B cell (primary cell): ENCODE results near the gene RGL3. TPM values are rescaled to one million over a fixed set of nuclear protein-coding genes. Genes with fewer than 3 reads are reported as not detected.

Source experiments
- ATAC-seq: fragments of 200-7000 bp; cut with Tn5 transposase; one replicate; pipeline ENCODE4 v1.10.0; 2021; ENCODE audit warnings: low read depth, mild to moderate bottlenecking, moderate number of reproducible peaks, moderate library complexity
- CTCF ChIA-PET: fragments of 350-600 bp; sonication (Branson Sonifier 250); formaldehyde crosslinking; loops from one replicate; lab custom pipeline; 2021; ENCODE audit warnings: antibody characterized with exemption, inconsistent platforms; lab: Charles Lee
- POLR2A ChIA-PET: fragments of 350-600 bp; sonication (Branson Sonifier 250); formaldehyde crosslinking; loops from one replicate; lab custom pipeline; 2021; ENCODE audit warnings: antibody characterized with exemption; lab: Charles Lee
- DNase-seq: peaks from one replicate; pipeline ENCODE4 v3.0.0; 2013
- H2AFZ ChIP-seq: 2 replicates; pipeline ENCODE4 v1.6.1; 2012; ENCODE audit warnings: mild to moderate bottlenecking, low read depth, low read length; ENCODE audit not compliant: insufficient read depth, poor library complexity, severe bottlenecking
- H3K27ac ChIP-seq, 2 donors: 1 replicate in 1 of 2; 2 replicates in 1 of 2; pipeline ENCODE4 v1.5.1; 2012 to 2013; ENCODE audit warnings: low read length in 2 of 2, mild to moderate bottlenecking in 2 of 2, moderate library complexity in 1 of 2
- H3K27me3 ChIP-seq, 4 experiments: fragments of 200-600 bp in 1 of 4; sonication (generic) in 1 of 4; replicated peaks in 1 of 4; 1 replicate in 2 of 4; 2 replicates in 2 of 4; pipeline versions ENCODE4 v1.6.1 to v1.7.0; 2013 to 2016; ENCODE audit warnings: low read length in 3 of 4, mild to moderate bottlenecking in 2 of 4, mixed read lengths in 1 of 4, moderate library complexity in 1 of 4; ENCODE audit not compliant: insufficient read depth in 4 of 4, control insufficient read depth in 3 of 4; ENCODE audit errors: control extremely low read depth in 1 of 4
- H3K36me3 ChIP-seq, 2 experiments: replicated peaks in 1 of 2; 1 replicate in 1 of 2; 2 replicates in 1 of 2; pipeline versions ENCODE4 v1.6.1 to v1.7.1; 2013; ENCODE audit warnings: low read length in 1 of 2; ENCODE audit not compliant: insufficient read depth in 2 of 2, control insufficient read depth in 1 of 2; ENCODE audit errors: control extremely low read depth in 1 of 2, extremely low read depth in 1 of 2
- H3K4me1 ChIP-seq, 2 donors: fragments of 200-600 bp in 1 of 2; sonication (generic) in 1 of 2; 1 replicate in 1 of 2; 2 replicates in 1 of 2; pipeline versions ENCODE4 v1.5.1 to v1.6.1; 2013 to 2017; ENCODE audit warnings: low read length in 2 of 2; ENCODE audit not compliant: control insufficient read depth in 2 of 2, insufficient read depth in 2 of 2
- H3K4me2 ChIP-seq: replicated peaks from 2 replicates; pipeline ENCODE3; 2012; ENCODE audit warnings: mild to moderate bottlenecking, low read depth, low read length; ENCODE audit not compliant: poor library complexity, severe bottlenecking
- H3K4me3 ChIP-seq, 5 experiments: fragments of 200-600 bp in 1 of 5; sonication (generic) in 1 of 5; 1 replicate in 3 of 5; 2 replicates in 2 of 5; pipeline versions ENCODE4 v1.5.1 to v1.7.0; 2011 to 2016; ENCODE audit warnings: low read length in 4 of 5, mild to moderate bottlenecking in 4 of 5, low read depth in 2 of 5, control low read depth in 1 of 5, moderate library complexity in 1 of 5; ENCODE audit not compliant: insufficient read depth in 1 of 5; ENCODE audit errors: control extremely low read depth in 1 of 5, extremely low read depth in 1 of 5
- H3K79me2 ChIP-seq: fragments of 200-600 bp; sonication (generic); one replicate; pipeline ENCODE4 v1.6.0; 2016; ENCODE audit warnings: low read length; ENCODE audit not compliant: control insufficient read depth, insufficient read depth
- H3K9ac ChIP-seq: fragments of 200-600 bp; sonication (generic); 2 replicates; pipeline ENCODE4 v1.6.1; 2017; ENCODE audit warnings: mild to moderate bottlenecking, low read length, moderate library complexity
- H3K9me3 ChIP-seq, 3 donors: one replicate each; pipeline versions ENCODE4 v1.6.1 to v1.7.1; 2013; ENCODE audit warnings: low read length in 2 of 3; ENCODE audit not compliant: control insufficient read depth in 2 of 3, insufficient read depth in 1 of 3; ENCODE audit errors: control extremely low read depth in 1 of 3
- H4K20me1 ChIP-seq: 2 replicates; pipeline ENCODE4 v1.6.0; 2012; ENCODE audit warnings: mild to moderate bottlenecking, low read length; ENCODE audit not compliant: insufficient read depth, control insufficient read depth, poor library complexity, severe bottlenecking
- H3K27ac Mint-ChIP-seq: one replicate; pipeline ENCODE4 v1.8.0; 2021; ENCODE audit warnings: mixed read lengths
- H3K27me3 Mint-ChIP-seq: one replicate; pipeline ENCODE4 v1.8.0; 2021; ENCODE audit warnings: mixed read lengths
- H3K4me1 Mint-ChIP-seq: one replicate; pipeline ENCODE4 v1.8.0; 2021; ENCODE audit warnings: mixed read lengths
- H3K4me3 Mint-ChIP-seq: one replicate; pipeline ENCODE4 v1.8.0; 2021; ENCODE audit warnings: mixed read lengths
- H3K9me3 Mint-ChIP-seq: one replicate; pipeline ENCODE4 v1.8.0; 2022; ENCODE audit warnings: mixed read lengths; ENCODE audit not compliant: insufficient read depth
- CTCF ChIP-seq: fragments of 200-600 bp; IDR thresholded peaks from one replicate; pipeline ENCODE4 v1.8.0; 2022; ENCODE audit warnings: antibody characterized with exemption, mild to moderate bottlenecking
- EZH2 ChIP-seq: IDR thresholded peaks from 2 replicates; pipeline ENCODE4 v1.6.1; 2012; ENCODE audit warnings: borderline replicate concordance, low read depth, mild to moderate bottlenecking, moderate library complexity, low read length; ENCODE audit not compliant: insufficient read depth, poor library complexity, severe bottlenecking
- WGBS: methylation state at CpG from one replicate; pipeline ENCODE4 v1.1.5; 2013; ENCODE audit warnings: missing lambda C conversion rate; ENCODE audit not compliant: insufficient coverage; 5-methylcytosine and 5-hydroxymethylcytosine counted together
- intact Hi-C: fragments of 100-400 bp; cut with micrococcal nuclease; formaldehyde crosslinking; loops from one replicate; pipeline ENCODE4 v1.10.0; 2022
- polyA plus RNA-seq: library from polyadenylated mRNA; depleted of rRNA; stranded (reverse); fragments of >200 nt; gene quantifications from 2 replicates; pipeline ENCODE4 v1.2.3, GENCODE V29; 2012
- total RNA-seq, 2 donors: library from RNA; stranded (reverse); fragments of 120-200 nt in 1 of 2; gene quantifications; 1 replicate in 1 of 2; 2 replicates in 1 of 2; pipeline versions ENCODE4 v1.2.3 to v1.2.4, GENCODE V29; 2013 to 2022

Gene RGL3
- total and polyA plus RNA-seq, 2 donors (not counting 1 experiment from before 2014, with no cell fraction given), result 0.54 to 2.8 TPM

GRCh38 chr19:11373166-11373884 lies 45.8 kb downstream of the RGL3 start:
- Histone ChIP-seq H3K79me2 (peaks cover 16% of the 10 kb centered on the region), H4K20me1 (no peaks in the 10 kb centered on the region), H3K4me2 (peak overlapping the region; percentile 96), H3K36me3 (peaks cover 0 to 10% of the 10 kb centered on the region in 2 experiments), H3K4me3 (no peak overlapping the region), H3K27me3 (no peaks in the 10 kb centered on the region), H3K27ac (no peak overlapping the region), H3K9ac (no peak overlapping the region), H3K4me1 (peaks cover 27 to 32% of the 10 kb centered on the region in 2 donors), H2AFZ (peak overlapping the region; percentile 84), H3K9me3 (no peaks in the 10 kb centered on the region)
- POLR2A ChIA-PET, result interaction anchor here (0.6 to 2.5 kb wide), 4 partner anchors 21 to 62 kb away, joined by 3 to 23 read pairs (median 4); partner anchors contain the start of genes CCDC159, ODAD3, PRKCSH and RAB3D
- no peak for TF ChIP-seq CTCF
- no peak for TF ChIP-seq EZH2
- H3K27ac Mint-ChIP-seq, result peak overlapping the region; percentile 69
- no peaks in the 10 kb centered on the region for H3K27me3 Mint-ChIP-seq
- ATAC-seq (no peak), DNase-seq (no peak)
- intact Hi-C loops, result loop anchor here (10.0 kb wide), 1 partner anchor 1559 kb away; the partner anchor contains the start of gene FBXL12
- H3K4me3 Mint-ChIP-seq, result peak overlapping the region; percentile 74
- CTCF ChIA-PET, result interaction anchor here (1.1 to 4.6 kb wide), 2 partner anchors 62 to 109 kb away, joined by 4 to 37 read pairs; partner anchors contain the start of genes ODAD3 and PRKCSH
- 58% methylated on average over 10 of the region's 10 CpGs for WGBS
- peaks cover 14% of the 10 kb centered on the region for H3K4me1 Mint-ChIP-seq
- no peaks in the 10 kb centered on the region for H3K9me3 Mint-ChIP-seq

- Histone ChIP-seq H3K9me3 (no peaks in the 10 kb centered on the region), H3K27ac (no peak overlapping the region), H3K9ac (no peak overlapping the region), H4K20me1 (no peaks in the 10 kb centered on the region), H3K4me2 (no peak overlapping the region), H2AFZ (no peak overlapping the region), H3K79me2 (peaks cover 5% of the 10 kb centered on the region), H3K36me3 (peaks cover 0 to 19% of the 10 kb centered on the region in 2 experiments), H3K4me3 (no peak overlapping the region), H3K27me3 (no peaks in the 10 kb centered on the region), H3K4me1 (peaks cover 13 to 15% of the 10 kb centered on the region in 2 donors)
- peaks cover 4% of the 10 kb centered on the region for H3K4me1 Mint-ChIP-seq
- CTCF ChIA-PET, result no interaction called here
- no peak overlapping the region for H3K27ac Mint-ChIP-seq
- DNase-seq (no peak), ATAC-seq (no peak)
- no peak overlapping the region for H3K4me3 Mint-ChIP-seq
- no peak for TF ChIP-seq CTCF
- TF ChIP-seq EZH2, result no peak
- POLR2A ChIA-PET, result interaction anchor here (0.6 kb wide), 1 partner anchor 211 kb away, joined by 8 read pairs; no protein-coding TSS in a partner anchor
- H3K27me3 Mint-ChIP-seq, result no peaks in the 10 kb centered on the region
- 94% methylated on average over 2 of the region's 2 CpGs for WGBS
- no peaks in the 10 kb centered on the region for H3K9me3 Mint-ChIP-seq
- intact Hi-C loops, result loop anchor here (10.0 kb wide), 1 partner anchor 1556 kb away; the partner anchor contains the start of gene FBXL12
Measured at GRCh38 chr19:11370744-11371143, 48.4 kb downstream of the RGL3 start.
